HFF-Myc (cell line): Measurements from ENCODE around the gene GLB1L3.
"Not testable (repeated sequence)": the region's sequence is repeated elsewhere in the genome, so short reads cannot be mapped to it uniquely, and the experiment has no call there.

ENCODE experiments used
- DNase-seq: peaks from one replicate; pipeline ENCODE4 v3.0.0-alpha.2; 2011; ENCODE audit warnings: low read depth; ENCODE audit errors: extremely low read depth
- H3K4me3 ChIP-seq: replicated peaks from 2 replicates; pipeline ENCODE4 v1.5.1; 2011; ENCODE audit warnings: low read depth, mild to moderate bottlenecking, control low read depth, low read length
- TF ChIP-seq, protein P1 (sequence below): IDR thresholded peaks from 2 replicates; pipeline ENCODE4 v1.5.1; 2012; ENCODE audit warnings: mild to moderate bottlenecking, low read depth, low read length, control low read depth; ENCODE audit errors: missing control alignments

Gene GLB1L3

GRCh38 chr11:134282121-134283045 lies 6.2 kb downstream of the GLB1L3 start:
- no peak overlapping the region for H3K4me3 ChIP-seq

DNA sequence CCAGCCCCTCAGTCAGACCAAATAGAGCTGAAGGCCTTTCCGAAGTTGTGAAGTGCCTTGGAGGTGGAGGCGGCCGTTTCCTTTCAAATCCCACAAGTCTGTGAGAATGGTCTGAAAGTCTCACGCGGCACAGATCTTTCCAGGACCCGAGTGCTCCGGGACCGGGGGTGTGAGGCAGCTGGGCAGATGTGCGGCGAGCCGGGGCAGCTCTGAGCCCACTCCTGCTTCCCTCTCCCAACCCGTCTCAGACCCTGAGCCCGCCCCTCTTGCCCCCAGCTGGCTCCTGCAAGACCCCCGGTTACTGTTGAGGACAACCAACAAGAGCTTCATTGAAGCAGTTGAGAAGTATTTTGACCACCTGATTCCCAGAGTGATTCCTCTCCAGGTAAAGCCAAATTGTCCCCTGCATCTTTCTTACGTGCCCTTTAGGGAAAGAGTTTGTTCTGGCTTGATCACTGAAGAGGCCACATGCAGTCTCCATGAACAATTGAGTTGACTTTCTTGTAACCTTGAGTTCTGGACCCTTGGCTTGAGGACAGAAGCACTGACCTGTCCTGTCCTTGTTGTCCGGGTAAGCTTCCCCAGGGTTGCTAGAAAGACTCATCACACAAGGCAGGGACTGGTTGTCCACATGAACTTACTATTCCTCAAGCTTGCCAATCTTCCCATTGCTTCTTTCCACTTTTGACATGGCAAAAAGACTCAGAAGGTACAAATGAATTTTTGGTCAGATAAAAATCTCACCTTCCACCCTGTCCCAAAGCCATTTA lies 7.5 kb downstream of the GLB1L3 start:
- TF ChIP-seq, protein P1, sequence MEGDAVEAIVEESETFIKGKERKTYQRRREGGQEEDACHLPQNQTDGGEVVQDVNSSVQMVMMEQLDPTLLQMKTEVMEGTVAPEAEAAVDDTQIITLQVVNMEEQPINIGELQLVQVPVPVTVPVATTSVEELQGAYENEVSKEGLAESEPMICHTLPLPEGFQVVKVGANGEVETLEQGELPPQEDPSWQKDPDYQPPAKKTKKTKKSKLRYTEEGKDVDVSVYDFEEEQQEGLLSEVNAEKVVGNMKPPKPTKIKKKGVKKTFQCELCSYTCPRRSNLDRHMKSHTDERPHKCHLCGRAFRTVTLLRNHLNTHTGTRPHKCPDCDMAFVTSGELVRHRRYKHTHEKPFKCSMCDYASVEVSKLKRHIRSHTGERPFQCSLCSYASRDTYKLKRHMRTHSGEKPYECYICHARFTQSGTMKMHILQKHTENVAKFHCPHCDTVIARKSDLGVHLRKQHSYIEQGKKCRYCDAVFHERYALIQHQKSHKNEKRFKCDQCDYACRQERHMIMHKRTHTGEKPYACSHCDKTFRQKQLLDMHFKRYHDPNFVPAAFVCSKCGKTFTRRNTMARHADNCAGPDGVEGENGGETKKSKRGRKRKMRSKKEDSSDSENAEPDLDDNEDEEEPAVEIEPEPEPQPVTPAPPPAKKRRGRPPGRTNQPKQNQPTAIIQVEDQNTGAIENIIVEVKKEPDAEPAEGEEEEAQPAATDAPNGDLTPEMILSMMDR, result no peak
- DNase-seq, result no peak
- no peak overlapping the region for H3K4me3 ChIP-seq

More at GRCh38 chr11:134282121-134283045, 6.2 kb downstream of the GLB1L3 start:
- TF ChIP-seq, protein P1, result no peak
- DNase-seq, result no peak

- DNase-seq, H3K4me3 ChIP-seq: not testable (repeated sequence)
These were observed 8.2 kb downstream of the GLB1L3 start for GRCh38 chr11:134284349-134284748.

GRCh38 chr11:134287561-134287960 lies 11.4 kb downstream of the GLB1L3 start:
- no peak overlapping the region for H3K4me3 ChIP-seq
- TF ChIP-seq, protein P1, result no peak
- DNase-seq, result no peak

- no peak overlapping the region for H3K4me3 ChIP-seq
- DNase-seq, result no peak
These were observed 12.3 kb downstream of the GLB1L3 start for GRCh38 chr11:134288486-134288885.

GRCh38 chr11:134289167-134289566 lies 13.0 kb downstream of the GLB1L3 start:
- TF ChIP-seq, protein P1, result no peak

More at GRCh38 chr11:134288486-134288885, 12.3 kb downstream of the GLB1L3 start:
- TF ChIP-seq, protein P1, result no peak

GRCh38 chr11:134289789-134290188 lies 13.6 kb downstream of the GLB1L3 start:
- TF ChIP-seq, protein P1, result no peak
- H3K4me3 ChIP-seq, result no peak overlapping the region
- no peak for DNase-seq

More at GRCh38 chr11:134289167-134289566, 13.0 kb downstream of the GLB1L3 start:
- no peak for DNase-seq
- no peak overlapping the region for H3K4me3 ChIP-seq
